ENCODE measurements around the gene PPP1R3E. TPM values are rescaled to one million over a fixed set of nuclear protein-coding genes. Genes with fewer than 3 reads are reported as not detected.
A peak's percentile ranks its signal among the peaks of the same experiment; 100 is the strongest.

The PPP1R3E gene
- total RNA-seq, 2 experiments from 2014 or later, result 30.9 to 44.6 TPM

DNA sequence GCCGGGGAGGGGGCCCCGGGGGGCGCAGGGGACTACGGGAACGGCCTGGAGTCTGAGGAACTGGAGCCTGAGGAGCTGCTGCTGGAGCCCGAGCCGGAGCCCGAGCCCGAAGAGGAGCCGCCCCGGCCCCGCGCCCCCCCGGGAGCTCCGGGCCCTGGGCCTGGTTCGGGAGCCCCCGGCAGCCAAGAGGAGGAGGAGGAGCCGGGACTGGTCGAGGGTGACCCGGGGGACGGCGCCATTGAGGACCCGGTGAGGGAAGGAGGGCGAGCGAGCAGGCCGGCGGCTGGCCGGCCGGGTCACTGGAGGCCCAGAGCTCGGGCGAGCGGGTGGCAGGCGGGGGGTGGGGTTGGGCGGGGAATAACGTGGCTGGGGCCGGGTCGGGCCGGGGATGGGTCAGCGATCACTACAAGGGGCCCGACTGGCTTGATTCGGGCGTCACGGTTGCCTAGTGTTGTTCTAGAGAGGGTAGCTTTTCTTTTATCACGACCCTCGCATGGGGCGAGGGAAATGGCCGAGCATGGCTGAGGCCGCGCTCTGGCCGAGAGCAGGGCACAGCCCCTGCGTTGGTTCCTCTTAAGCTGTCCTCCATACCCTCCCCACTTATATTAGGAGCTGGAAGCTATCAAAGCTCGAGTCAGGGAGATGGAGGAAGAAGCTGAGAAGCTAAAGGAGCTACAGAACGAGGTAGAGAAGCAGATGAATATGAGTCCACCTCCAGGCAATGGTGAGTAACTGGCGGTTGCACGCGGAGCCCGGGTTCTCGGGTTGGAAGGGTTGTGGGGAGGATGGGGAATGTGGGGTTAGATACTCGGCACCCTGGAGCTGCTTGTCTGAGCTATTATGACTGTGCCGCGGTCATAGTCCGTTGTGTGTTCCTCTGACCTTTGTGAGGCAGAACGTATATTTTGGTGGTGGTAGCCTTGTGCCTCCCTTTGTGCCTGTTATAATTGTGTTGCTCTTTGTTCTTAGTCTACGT lies 19.2 kb upstream of the PPP1R3E start:
- POLR2A ChIA-PET, result interaction anchor here (0.6 to 4.7 kb wide), 13 partner anchors 19 to 825 kb away, joined by 3 to 93 read pairs (median 4); partner anchors contain the start of genes ACIN1, C14orf119, HOMEZ and NGDN
- H3K4me3 Mint-ChIP-seq, result peak overlapping the region; percentile 93
- H3K27ac Mint-ChIP-seq, result peak overlapping the region; percentile 94
- peak; percentile 7 for ATAC-seq
- intact Hi-C loops (cut with DNase I, micrococcal nuclease), result loop anchor here (1.0 to 5.0 kb wide), 16 partner anchors 21 to 1938 kb away; partner anchors contain the start of genes HOMEZ (in 2 of the 2), NGDN (in 2 of the 2), THTPA (in 2 of the 2) and ACIN1 (in 1 of the 2)
- peaks cover 34% of the 10 kb centered on the region for H3K36me3 Mint-ChIP-seq (ENCODE audit: low read depth)
- H3K27me3 Mint-ChIP-seq, result no peaks in the 10 kb centered on the region
- DNase-seq, result peak; percentile 82
- CTCF ChIA-PET, result interaction anchor here (0.7 to 11.6 kb wide), 21 partner anchors 10 to 253 kb away, joined by 3 to 173 read pairs (median 4); partner anchors contain the start of genes AP1G2, HOMEZ, NGDN and PPP1R3E
- H3K9me3 Mint-ChIP-seq (ENCODE audit: low read depth), result no peaks in the 10 kb centered on the region
- H3K4me1 Mint-ChIP-seq, result peaks cover 25% of the 10 kb centered on the region

GRCh38 chr14:23320584-23321571 lies 18.2 kb upstream of the PPP1R3E start, which contains the start of gene PABPN1:
TSS of gene PABPN1 (plus strand) at chr14:23321457. CDS start at chr14:23321470, 13 bp downstream.
- peaks cover 25% of the 10 kb centered on the region for H3K4me1 Mint-ChIP-seq
- peak within 1 kb of the TSS; percentile 95 for H3K27ac Mint-ChIP-seq
- no peaks in the 10 kb centered on the region for H3K9me3 Mint-ChIP-seq (ENCODE audit: low read depth)
- peak within 1 kb of the TSS; percentile 93 for H3K4me3 Mint-ChIP-seq
- ATAC-seq (peak; percentile 91), DNase-seq (peak; percentile 98)
- peaks cover 32% of the 10 kb centered on the region for H3K36me3 Mint-ChIP-seq (ENCODE audit: low read depth)
- POLR2A ChIA-PET, result interaction anchor here (0.5 to 4.7 kb wide), 11 partner anchors 18 to 826 kb away, joined by 3 to 93 read pairs (median 4); partner anchors contain the start of genes ACIN1, C14orf119, HOMEZ and NGDN
- H3K27me3 Mint-ChIP-seq, result no peaks in the 10 kb centered on the region
- intact Hi-C loops (cut with DNase I, micrococcal nuclease), result loop anchor here (1.0 to 5.0 kb wide), 15 partner anchors 20 to 1937 kb away; partner anchors contain the start of genes NGDN (in 2 of the 2), THTPA (in 2 of the 2), ACIN1 (in 1 of the 2) and AP1G2 (in 1 of the 2)
- CTCF ChIA-PET, result interaction anchor here (0.5 to 11.6 kb wide), 20 partner anchors 12 to 825 kb away, joined by 3 to 173 read pairs (median 4); partner anchors contain the start of genes ACIN1, AP1G2, C14orf119 and HOMEZ

DNA sequence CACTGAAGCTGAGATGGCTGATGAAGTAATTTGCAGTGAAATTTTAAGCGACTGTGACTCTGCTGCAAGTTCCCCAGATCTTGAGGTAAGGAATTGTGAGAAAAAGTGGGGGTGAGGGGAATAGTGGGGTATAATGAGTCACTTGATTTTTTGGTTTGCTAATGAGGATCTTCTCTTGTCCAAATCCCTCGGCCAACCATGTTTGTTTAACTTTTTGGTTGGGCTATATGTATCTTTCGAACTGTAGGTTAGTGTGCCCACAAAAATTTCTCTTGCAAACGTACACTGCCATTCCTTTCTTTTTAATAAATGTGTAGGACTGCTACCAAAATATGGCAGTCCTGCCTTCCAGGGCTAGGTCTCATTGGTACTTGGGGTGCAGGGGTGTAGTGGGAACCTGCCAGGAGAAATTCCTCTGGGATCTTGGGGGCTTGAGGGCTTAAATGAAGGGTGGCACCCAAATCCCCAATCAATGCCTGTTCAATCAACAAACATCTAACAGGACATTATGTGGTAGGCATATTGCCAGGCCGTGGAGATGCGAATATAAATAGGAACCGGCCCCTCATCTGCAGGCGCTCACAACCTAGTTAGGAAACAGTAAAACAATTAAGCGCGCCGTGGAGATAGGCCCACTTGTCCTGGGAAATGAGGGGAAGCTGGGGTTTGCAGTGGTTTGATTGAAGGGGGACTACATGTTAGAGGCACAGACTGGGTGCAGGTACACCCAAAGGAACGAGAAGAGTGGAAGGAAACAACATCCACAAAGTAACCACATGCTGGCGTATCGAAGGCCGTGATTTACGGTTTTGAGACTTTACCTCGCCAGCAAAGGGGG lies 17.3 kb upstream of the PPP1R3E start:
- ChIA-PET CTCF (interaction anchor here (0.5 to 11.6 kb wide), 10 partner anchors 9 to 391 kb away, joined by 3 to 173 read pairs (median 4); partner anchors contain the start of genes ACIN1, C14orf119, HOMEZ and PPP1R3E), POLR2A (interaction anchor here (0.5 to 4.7 kb wide), 5 partner anchors 17 to 234 kb away, joined by 3 to 93 read pairs (median 14); partner anchors contain the start of genes ACIN1, C14orf119, HOMEZ and PPP1R3E)
- Mint-ChIP-seq H3K4me1 (peaks cover 25% of the 10 kb centered on the region), H3K27me3 (no peaks in the 10 kb centered on the region), H3K9me3 (ENCODE audit: low read depth) (no peaks in the 10 kb centered on the region), H3K4me3 (peak overlapping the region; percentile 93), H3K36me3 (ENCODE audit: low read depth) (peaks cover 30% of the 10 kb centered on the region), H3K27ac (peak overlapping the region; percentile 95)
- DNase-seq, result no peak
- ATAC-seq, result no peak
- intact Hi-C loops (cut with DNase I, micrococcal nuclease), result loop anchor here in 1 of 2 experiments (5.0 kb wide), 2 partner anchors 237 to 1122 kb away; partner anchors contain the start of genes SDR39U1 and THTPA

DNA sequence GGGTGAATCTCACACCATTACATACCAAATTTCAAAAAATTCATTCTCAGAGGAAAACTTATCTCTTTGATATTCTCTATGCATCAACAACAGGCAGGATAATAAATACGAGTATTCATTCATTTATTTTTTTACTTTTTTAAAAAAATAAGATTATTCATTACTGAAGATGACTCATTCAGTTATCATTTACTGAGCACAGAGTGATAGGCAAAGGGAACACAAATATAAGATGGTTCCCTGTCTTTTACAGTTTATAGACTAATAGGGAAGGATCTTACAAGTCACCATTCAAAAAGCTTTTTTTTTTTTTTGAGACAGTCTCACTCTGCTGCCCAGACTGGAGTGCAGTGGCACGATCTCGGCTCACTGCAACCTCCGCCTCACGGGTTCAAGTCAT lies 13.6 kb upstream of the PPP1R3E start:
- Mint-ChIP-seq H3K27me3 (no peaks in the 10 kb centered on the region), H3K36me3 (ENCODE audit: low read depth) (peaks cover 2% of the 10 kb centered on the region), H3K27ac (no peak overlapping the region), H3K4me1 (peaks cover 10% of the 10 kb centered on the region), H3K9me3 (ENCODE audit: low read depth) (no peaks in the 10 kb centered on the region), H3K4me3 (no peak overlapping the region)
- ChIA-PET CTCF (interaction anchor here (1.5 to 11.6 kb wide), 2 partner anchors 16 to 63 kb away, joined by 4 to 173 read pairs; partner anchors contain the start of gene PPP1R3E), POLR2A (no interaction called here)
- DNase-seq, result no peak
- ATAC-seq, result no peak
- intact Hi-C loops (cut with DNase I, micrococcal nuclease), result no loop called here

- Mint-ChIP-seq H3K4me1 (no peaks in the 10 kb centered on the region), H3K4me3 (no peak overlapping the region), H3K36me3 (ENCODE audit: low read depth) (no peaks in the 10 kb centered on the region), H3K9me3 (ENCODE audit: low read depth) (no peaks in the 10 kb centered on the region), H3K27ac (no peak overlapping the region), H3K27me3 (peaks cover 16% of the 10 kb centered on the region)
- ATAC-seq (no peak), DNase-seq (no peak)
- ChIA-PET CTCF (interaction anchor here (0.6 to 1.3 kb wide), 2 partner anchors 9 to 18 kb away, joined by 3 to 5 read pairs; no protein-coding TSS in a partner anchor), POLR2A (interaction anchor here (0.7 kb wide), 1 partner anchor 17 kb away, joined by 3 read pairs; no protein-coding TSS in a partner anchor)
- intact Hi-C loops (cut with DNase I, micrococcal nuclease), result no loop called here
Observed at GRCh38 chr14:23310546-23310945, 7.9 kb upstream of the PPP1R3E start.

- POLR2A ChIA-PET, result no interaction called here
- no peak overlapping the region for H3K4me3 Mint-ChIP-seq
- H3K27ac Mint-ChIP-seq, result no peak overlapping the region
- no peaks in the 10 kb centered on the region for H3K36me3 Mint-ChIP-seq (ENCODE audit: low read depth)
- ATAC-seq (no peak), DNase-seq (no peak)
- no peaks in the 10 kb centered on the region for H3K9me3 Mint-ChIP-seq (ENCODE audit: low read depth)
- no peaks in the 10 kb centered on the region for H3K4me1 Mint-ChIP-seq
- intact Hi-C loops (cut with DNase I, micrococcal nuclease), result loop anchor here in 1 of 2 experiments (10.0 kb wide), 2 partner anchors 724 to 1854 kb away; partner anchors contain the start of genes CHD8 and DAD1
- CTCF ChIA-PET, result interaction anchor here (1.7 kb wide), 1 partner anchor 12 kb away, joined by 7 read pairs; the partner anchor contains the start of gene PABPN1
- peaks cover 20% of the 10 kb centered on the region for H3K27me3 Mint-ChIP-seq
Observed at GRCh38 chr14:23308721-23309445, 6.2 kb upstream of the PPP1R3E start.

DNA sequence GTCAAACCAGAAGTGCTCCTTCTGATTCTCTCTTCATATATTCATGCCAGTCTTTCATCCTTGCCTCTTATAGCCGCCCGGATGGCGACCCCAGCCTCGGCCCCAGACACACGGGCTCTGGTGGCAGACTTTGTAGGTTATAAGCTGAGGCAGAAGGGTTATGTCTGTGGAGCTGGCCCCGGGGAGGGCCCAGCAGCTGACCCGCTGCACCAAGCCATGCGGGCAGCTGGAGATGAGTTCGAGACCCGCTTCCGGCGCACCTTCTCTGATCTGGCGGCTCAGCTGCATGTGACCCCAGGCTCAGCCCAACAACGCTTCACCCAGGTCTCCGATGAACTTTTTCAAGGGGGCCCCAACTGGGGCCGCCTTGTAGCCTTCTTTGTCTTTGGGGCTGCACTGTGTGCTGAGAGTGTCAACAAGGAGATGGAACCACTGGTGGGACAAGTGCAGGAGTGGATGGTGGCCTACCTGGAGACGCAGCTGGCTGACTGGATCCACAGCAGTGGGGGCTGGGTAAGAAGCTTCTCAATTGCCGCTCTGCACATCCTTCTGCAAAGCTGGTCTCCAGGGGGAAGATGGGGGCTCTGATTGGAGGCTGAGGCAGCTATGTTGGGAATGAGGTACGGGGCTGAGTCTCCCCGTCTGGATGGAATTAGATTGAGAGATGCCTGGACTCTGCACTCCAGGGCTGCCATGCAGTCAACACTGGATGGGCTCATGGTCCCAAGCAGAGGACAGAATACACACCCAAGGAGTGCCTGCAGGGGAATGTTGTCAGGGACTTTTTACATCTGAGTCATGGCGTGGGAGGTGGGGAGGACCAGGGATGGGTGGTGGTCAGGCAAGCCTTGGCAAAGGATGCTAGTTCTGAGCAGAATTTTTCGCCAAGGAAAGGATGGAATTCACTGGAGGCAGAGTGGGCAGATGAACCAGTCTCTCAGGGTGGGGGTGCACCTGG lies 5.3 kb upstream of the PPP1R3E start:
- peaks cover 4% of the 10 kb centered on the region for H3K4me1 Mint-ChIP-seq
- ATAC-seq (no peak), DNase-seq (no peak)
- H3K9me3 Mint-ChIP-seq (ENCODE audit: low read depth), result peaks cover 2% of the 10 kb centered on the region
- H3K4me3 Mint-ChIP-seq, result no peak overlapping the region
- peaks cover 20% of the 10 kb centered on the region for H3K27me3 Mint-ChIP-seq
- intact Hi-C loops (cut with DNase I, micrococcal nuclease), result loop anchor here in 1 of 2 experiments (10.0 kb wide), 2 partner anchors 723 to 1853 kb away; partner anchors contain the start of genes CHD8 and DAD1
- H3K27ac Mint-ChIP-seq, result no peak overlapping the region
- ChIA-PET CTCF (interaction anchor here (0.6 to 1.7 kb wide), 2 partner anchors 13 to 181 kb away, joined by 3 to 7 read pairs; partner anchors contain the start of gene PABPN1), POLR2A (no interaction called here)
- H3K36me3 Mint-ChIP-seq (ENCODE audit: low read depth), result no peaks in the 10 kb centered on the region

DNA sequence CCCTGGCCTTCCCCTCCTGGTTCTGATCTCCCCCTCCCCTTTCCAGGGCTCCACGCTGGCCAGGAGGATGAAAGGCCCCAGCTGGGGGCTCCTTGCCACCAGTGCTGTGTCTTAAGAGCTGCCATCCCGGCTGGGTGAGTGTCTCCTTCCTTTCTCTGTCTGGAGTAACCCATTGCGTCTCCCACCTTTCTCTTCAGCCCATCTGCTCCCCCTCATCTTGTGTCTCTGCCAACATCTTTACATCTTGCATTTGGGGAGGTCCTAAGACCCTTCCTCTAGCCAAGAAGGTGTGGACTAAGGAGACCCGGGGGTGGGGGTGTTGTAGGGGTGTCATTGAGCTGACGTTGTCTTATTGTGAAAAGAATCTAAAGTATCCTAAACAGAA lies 4.5 kb upstream of the PPP1R3E start:
- POLR2A ChIA-PET, result no interaction called here
- intact Hi-C loops (cut with DNase I, micrococcal nuclease), result loop anchor here in 1 of 2 experiments (10.0 kb wide), 2 partner anchors 722 to 1852 kb away; partner anchors contain the start of genes CHD8 and DAD1

More for the DNA sequence above, 4.5 kb upstream of the PPP1R3E start:
- Mint-ChIP-seq H3K36me3 (ENCODE audit: low read depth) (no peaks in the 10 kb centered on the region), H3K27ac (no peak overlapping the region), H3K4me1 (peaks cover 4% of the 10 kb centered on the region), H3K9me3 (ENCODE audit: low read depth) (peaks cover 2% of the 10 kb centered on the region), H3K4me3 (no peak overlapping the region), H3K27me3 (peaks cover 20% of the 10 kb centered on the region)
- DNase-seq, result no peak
- no peak for ATAC-seq
- CTCF ChIA-PET, result interaction anchor here (0.6 to 1.7 kb wide), 2 partner anchors 14 to 181 kb away, joined by 3 to 7 read pairs; partner anchors contain the start of gene PABPN1
